Mesenchymal stem cell (in vitro differentiated cells and primary cell): ENCODE data around the gene TMUB1.

ENCODE experiments used
- DNase-seq: peaks from one replicate; pipeline ENCODE4 v3.0.0-alpha.2; 2013
- H2AFZ ChIP-seq: one replicate; pipeline ENCODE4 v1.6.1; 2013; ENCODE audit warnings: low read depth, mild to moderate bottlenecking, control low read depth, inconsistent platforms, low read length, moderate library complexity
- H2AK5ac ChIP-seq: 2 replicates; pipeline ENCODE4 v1.6.1; 2013; ENCODE audit warnings: low read length, moderate library complexity, mild to moderate bottlenecking, inconsistent platforms; ENCODE audit not compliant: severe bottlenecking
- H2BK120ac ChIP-seq: one replicate; pipeline ENCODE4 v1.6.1; 2013; ENCODE audit warnings: low read depth, mild to moderate bottlenecking, inconsistent platforms, low read length, moderate library complexity
- H2BK12ac ChIP-seq, 2 experiments: one replicate each; pipeline ENCODE4 v1.6.1; 2013; ENCODE audit warnings: inconsistent platforms in 2 of 2, low read length in 2 of 2, mild to moderate bottlenecking in 2 of 2, moderate library complexity in 2 of 2, control low read depth in 1 of 2
- H2BK15ac ChIP-seq: one replicate; pipeline ENCODE4 v1.6.1; 2013; ENCODE audit warnings: mild to moderate bottlenecking, low read depth, inconsistent platforms; ENCODE audit not compliant: poor library complexity, severe bottlenecking
- H2BK5ac ChIP-seq: 2 replicates; pipeline ENCODE4 v1.6.1; 2013; ENCODE audit warnings: low read depth, mild to moderate bottlenecking, low read length, control low read depth, inconsistent platforms; ENCODE audit not compliant: poor library complexity, severe bottlenecking
- H3K14ac ChIP-seq, 2 experiments: one replicate each; pipeline ENCODE4 v1.6.1; 2013; ENCODE audit warnings: inconsistent platforms in 2 of 2, low read length in 2 of 2, control low read depth in 1 of 2, mild to moderate bottlenecking in 1 of 2, moderate library complexity in 1 of 2
- H3K18ac ChIP-seq, 2 experiments: one replicate each; pipeline ENCODE4 v1.6.1; 2013; ENCODE audit warnings: inconsistent platforms in 2 of 2, low read length in 2 of 2, control low read depth in 1 of 2, low read depth in 1 of 2, mild to moderate bottlenecking in 1 of 2
- H3K23ac ChIP-seq, 2 experiments: one replicate each; pipeline ENCODE4 v1.6.1; 2013; ENCODE audit warnings: inconsistent platforms in 2 of 2, low read length in 2 of 2, mild to moderate bottlenecking in 2 of 2, moderate library complexity in 2 of 2, control low read depth in 1 of 2
- H3K27ac ChIP-seq: 2 replicates; pipeline ENCODE4 v1.5.1; 2013; ENCODE audit warnings: mild to moderate bottlenecking, moderate library complexity, low read length, control low read depth, inconsistent platforms; ENCODE audit not compliant: poor library complexity, severe bottlenecking
- H3K27me3 ChIP-seq, 2 experiments: 2 replicates each; pipeline versions ENCODE4 v1.6.1 to v1.7.0; 2013; ENCODE audit warnings: low read length in 2 of 2, mild to moderate bottlenecking in 2 of 2, moderate library complexity in 2 of 2, control low read depth in 1 of 2, inconsistent platforms in 1 of 2; ENCODE audit not compliant: control insufficient read depth in 1 of 2, insufficient read depth in 1 of 2
- H3K36me3 ChIP-seq, 2 experiments: 2 replicates each; pipeline versions ENCODE4 v1.6.1 to v1.7.0; 2013; ENCODE audit warnings: low read length in 2 of 2, control low read depth in 1 of 2, inconsistent platforms in 1 of 2, low read depth in 1 of 2, mild to moderate bottlenecking in 1 of 2; ENCODE audit not compliant: insufficient read depth in 2 of 2, control insufficient read depth in 1 of 2
- H3K4ac ChIP-seq, 2 experiments: one replicate each; pipeline ENCODE4 v1.6.1; 2013; ENCODE audit warnings: inconsistent platforms in 2 of 2, low read length in 2 of 2, mild to moderate bottlenecking in 2 of 2, moderate library complexity in 2 of 2, control low read depth in 1 of 2, low read depth in 1 of 2
- H3K4me1 ChIP-seq: 2 replicates; pipeline ENCODE4 v1.6.1; 2013; ENCODE audit warnings: low read depth, low read length, control low read depth; ENCODE audit not compliant: control insufficient read depth, insufficient read depth
- H3K4me2 ChIP-seq: 2 replicates; pipeline ENCODE4 v1.6.1; 2013; ENCODE audit warnings: low read length, mild to moderate bottlenecking, inconsistent platforms; ENCODE audit not compliant: poor library complexity, severe bottlenecking
- H3K4me3 ChIP-seq, 2 experiments: 2 replicates each; pipeline versions ENCODE4 v1.5.1 to v1.7.0; 2013; ENCODE audit warnings: low read length in 2 of 2, mild to moderate bottlenecking in 2 of 2, control low read depth in 1 of 2, low read depth in 1 of 2; ENCODE audit not compliant: insufficient read depth in 1 of 2
- H3K79me1 ChIP-seq: replicated peaks from 2 replicates; pipeline ENCODE4 v1.6.1; 2013; ENCODE audit warnings: mild to moderate bottlenecking, control low read depth, low read length, inconsistent platforms; ENCODE audit not compliant: poor library complexity, severe bottlenecking
- H3K9ac ChIP-seq: 2 replicates; pipeline ENCODE4 v1.7.0; 2013; ENCODE audit warnings: mild to moderate bottlenecking, low read length, moderate library complexity
- H3K9me3 ChIP-seq: 2 replicates; pipeline ENCODE4 v1.7.0; 2013; ENCODE audit warnings: mild to moderate bottlenecking, low read length; ENCODE audit not compliant: control insufficient read depth
- H4K8ac ChIP-seq: one replicate; pipeline ENCODE4 v1.6.1; 2013; ENCODE audit warnings: inconsistent platforms, mild to moderate bottlenecking, low read length, moderate library complexity
- H4K91ac ChIP-seq: one replicate; pipeline ENCODE4 v1.6.1; 2013; ENCODE audit warnings: mild to moderate bottlenecking, low read length, inconsistent platforms
- WGBS: methylation state at CpG from one replicate; pipeline ENCODE4 v1.1.7; 2013; ENCODE audit warnings: mixed read lengths; 5-methylcytosine and 5-hydroxymethylcytosine counted together

The TMUB1 gene

DNA sequence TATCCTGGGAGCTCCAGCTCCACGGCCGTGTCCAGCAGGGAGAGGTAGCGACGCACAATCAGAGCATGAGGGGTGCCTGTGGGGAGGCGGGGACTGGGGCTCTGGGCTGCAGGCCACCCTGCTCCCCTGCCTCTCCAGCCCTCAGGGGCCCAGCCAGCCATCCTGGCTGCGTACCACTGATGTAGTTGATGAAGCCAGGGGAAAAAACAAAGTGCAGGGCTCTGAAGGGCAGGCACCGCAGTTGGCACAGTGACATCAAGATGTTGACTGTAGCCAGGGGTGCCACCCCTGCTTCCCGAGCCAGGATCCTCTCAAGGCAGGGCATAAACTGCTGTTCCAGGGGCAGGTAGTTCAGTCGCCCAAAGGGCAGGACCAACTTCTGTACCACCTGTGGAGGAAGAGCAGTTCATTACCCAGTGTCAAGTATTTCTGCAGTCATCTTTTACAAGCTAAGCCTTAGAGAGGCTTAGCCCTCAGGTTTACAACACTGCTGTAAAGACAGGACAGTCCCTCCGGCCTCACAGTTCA, 5.5 kb downstream of the TMUB1 start:
- Histone ChIP-seq H3K9ac (peak overlapping the region; percentile 94), H2BK5ac (no peak overlapping the region), H3K23ac (no peak overlapping the region), H3K4me2 (no peak overlapping the region), H3K36me3 (peaks cover 52 to 78% of the 10 kb centered on the region in 2 experiments), H3K14ac (peak overlapping the region in 1 of 2 experiments; percentile 41), H2BK12ac (peak overlapping the region; percentile 55 to 82), H2BK120ac (peak overlapping the region; percentile 22), H3K4me1 (peaks cover 45% of the 10 kb centered on the region), H3K4me3 (no peak overlapping the region), H2AFZ (no peak overlapping the region), H3K4ac (peak overlapping the region; percentile 10 to 27), H3K27me3 (no peaks in the 10 kb centered on the region), H2BK15ac (peak overlapping the region; percentile 17), H3K79me1 (peaks cover 31% of the 10 kb centered on the region), H3K18ac (peak overlapping the region in 1 of 2 experiments; percentile 70), H2AK5ac (no peak overlapping the region), H3K9me3 (no peaks in the 10 kb centered on the region), H4K8ac (peak overlapping the region; percentile 41), H3K27ac (no peak overlapping the region), H4K91ac (peak overlapping the region; percentile 77)
- WGBS, result 79% methylated on average over 10 of the region's 10 CpGs
- no peak for DNase-seq

GRCh38 chr7:151076863-151077704, 6.2 kb downstream of the TMUB1 start:
- no peak overlapping the region for H2AFZ ChIP-seq
- H2BK12ac ChIP-seq, result peak overlapping the region; percentile 49 to 82
- H2AK5ac ChIP-seq, result no peak overlapping the region
- H3K27me3 ChIP-seq, result no peaks in the 10 kb centered on the region
- WGBS, result 82% methylated on average over 27 of the region's 33 CpGs
- peak overlapping the region; percentile 66 for H4K8ac ChIP-seq
- no peak overlapping the region for H3K4me2 ChIP-seq
- no peak overlapping the region for H3K4me3 ChIP-seq
- H3K9me3 ChIP-seq, result no peaks in the 10 kb centered on the region
- H3K4me1 ChIP-seq, result peaks cover 38% of the 10 kb centered on the region
- no peak overlapping the region for H2BK5ac ChIP-seq
- no peak overlapping the region for H3K27ac ChIP-seq
- H3K18ac ChIP-seq, result peak overlapping the region; percentile 41 to 70
- peak overlapping the region; percentile 69 for H2BK120ac ChIP-seq
- H3K23ac ChIP-seq, result no peak overlapping the region
- H3K4ac ChIP-seq, result peak overlapping the region; percentile 10 to 27
- H4K91ac ChIP-seq, result peak overlapping the region; percentile 77
- H3K36me3 ChIP-seq, result peaks cover 58 to 82% of the 10 kb centered on the region in 2 experiments
- no peak overlapping the region for H3K9ac ChIP-seq
- H3K14ac ChIP-seq, result peak overlapping the region in 1 of 2 experiments; percentile 41
- H3K79me1 ChIP-seq, result peaks cover 29% of the 10 kb centered on the region
- H2BK15ac ChIP-seq, result peak overlapping the region; percentile 44
- peak; percentile 28 for DNase-seq

- no peak for DNase-seq
- Histone ChIP-seq H3K36me3 (peaks cover 68 to 83% of the 10 kb centered on the region in 2 experiments), H3K79me1 (peaks cover 40% of the 10 kb centered on the region), H4K91ac (no peak overlapping the region), H3K27me3 (no peaks in the 10 kb centered on the region), H3K14ac (no peak overlapping the region), H2BK12ac (no peak overlapping the region), H3K4me3 (no peak overlapping the region), H3K23ac (no peak overlapping the region), H3K27ac (no peak overlapping the region), H2BK120ac (no peak overlapping the region), H3K18ac (no peak overlapping the region), H3K4me1 (peaks cover 27% of the 10 kb centered on the region), H2BK15ac (no peak overlapping the region), H3K4me2 (no peak overlapping the region), H3K9me3 (no peaks in the 10 kb centered on the region), H4K8ac (no peak overlapping the region), H3K4ac (no peak overlapping the region), H2BK5ac (no peak overlapping the region), H2AK5ac (no peak overlapping the region), H3K9ac (no peak overlapping the region), H2AFZ (no peak overlapping the region)
- WGBS, result 88% methylated on average over 20 of the region's 22 CpGs
Measured at GRCh38 chr7:151075978-151076426, 7.3 kb downstream of the TMUB1 start.

DNA sequence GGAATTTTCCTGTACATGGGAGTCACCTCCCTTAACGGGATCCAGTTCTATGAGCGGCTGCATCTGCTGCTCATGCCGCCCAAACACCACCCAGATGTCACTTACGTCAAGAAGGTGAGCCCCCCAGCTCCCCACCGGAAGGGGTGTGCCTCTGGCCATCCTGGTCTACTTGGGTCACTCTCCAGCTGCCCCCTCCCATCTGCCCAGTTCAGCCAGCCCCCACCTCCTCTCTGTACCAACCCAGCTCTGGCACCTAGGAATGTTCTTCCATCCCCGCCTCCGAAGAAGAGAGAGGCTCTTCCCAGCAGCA, 7.7 kb downstream of the TMUB1 start:
- H2BK15ac ChIP-seq, result no peak overlapping the region
- peaks cover 44% of the 10 kb centered on the region for H3K79me1 ChIP-seq
- no peak overlapping the region for H2AK5ac ChIP-seq
- no peaks in the 10 kb centered on the region for H3K9me3 ChIP-seq
- H2AFZ ChIP-seq, result no peak overlapping the region
- no peak overlapping the region for H3K23ac ChIP-seq
- peaks cover 25% of the 10 kb centered on the region for H3K4me1 ChIP-seq
- 95% methylated on average over 7 of the region's 7 CpGs for WGBS
- no peak overlapping the region for H3K18ac ChIP-seq
- DNase-seq, result no peak
- no peak overlapping the region for H4K8ac ChIP-seq
- H3K4me2 ChIP-seq, result no peak overlapping the region
- no peak overlapping the region for H2BK5ac ChIP-seq
- no peak overlapping the region for H2BK120ac ChIP-seq
- H3K9ac ChIP-seq, result no peak overlapping the region
- peaks cover 71 to 87% of the 10 kb centered on the region in 2 experiments for H3K36me3 ChIP-seq
- H3K14ac ChIP-seq, result no peak overlapping the region
- no peak overlapping the region for H3K4ac ChIP-seq
- H3K27ac ChIP-seq, result no peak overlapping the region
- no peak overlapping the region for H2BK12ac ChIP-seq
- no peaks in the 10 kb centered on the region for H3K27me3 ChIP-seq
- H4K91ac ChIP-seq, result no peak overlapping the region
- no peak overlapping the region for H3K4me3 ChIP-seq
